ENCODE measurements around the gene CYB5B.

DNA sequence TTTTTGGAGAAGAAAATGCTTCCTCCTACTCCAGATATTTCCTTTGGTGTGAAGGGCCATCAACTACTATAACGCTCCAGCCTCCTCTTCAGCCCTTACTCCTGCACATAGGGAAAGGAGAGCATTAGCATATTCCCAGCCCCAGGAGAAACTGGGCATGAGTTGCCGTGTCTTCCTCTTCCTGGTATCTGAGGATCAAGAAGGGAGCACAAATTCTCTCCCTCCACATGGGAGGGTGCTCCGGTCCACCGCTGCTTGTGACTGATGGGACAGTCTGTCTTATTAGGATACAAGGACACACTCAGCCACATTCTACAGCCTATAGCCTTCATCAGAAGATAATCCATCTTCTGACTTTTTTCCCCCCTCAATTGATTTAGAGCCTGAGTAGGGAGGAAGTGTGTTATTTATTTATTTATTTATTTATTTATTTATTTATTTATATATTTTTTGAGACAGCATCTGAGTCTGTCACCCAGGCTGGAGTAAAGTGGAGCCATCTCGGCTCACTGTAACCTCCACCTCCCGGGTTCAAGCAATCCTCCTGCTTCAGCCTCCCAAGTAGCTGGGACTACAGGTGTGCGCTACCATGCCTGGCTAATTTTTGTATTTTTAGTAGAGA, 16.6 kb upstream of the CYB5B start:
- no peak for TF ChIP-seq CTCF (IDR thresholded peaks at IDR 0.05)
- TF ChIP-seq POLR2A (IDR thresholded peaks at IDR 0.05), result no peak

Data from thyroid gland (tissue), 4 donors.